ENCODE data around the gene SCARB1. TPM values are rescaled to one million over a fixed set of nuclear protein-coding genes. Genes with fewer than 3 reads are reported as not detected.
A peak's percentile ranks its signal among the peaks of the same experiment; 100 is the strongest.

Gene SCARB1
- total RNA-seq, 4 donors from 2014 or later, result 15.3 to 55.3 (median 29.7) TPM

- Histone ChIP-seq H3K9me3 (no peaks in the 10 kb centered on the region), H3K4me3 (no peak overlapping the region), H3K4me1 (peaks cover 0 to 37% (median 2%) of the 10 kb centered on the region in 4 donors), H3K36me3 (no peaks in the 10 kb centered on the region), H3K27me3 (no peaks in the 10 kb centered on the region), H3K27ac (peak overlapping the region in 2 of 4 donors; percentile 25 to 55)
- 70 to 80% methylated on average over 6 of the region's 6 CpGs for WGBS, 2 donors
- TF ChIP-seq POLR2A (IDR thresholded peaks at IDR 0.05), result no peak
- no peak for TF ChIP-seq CTCF (IDR thresholded peaks at IDR 0.05)
- TF ChIP-seq EP300 (IDR thresholded peaks at IDR 0.05), result no peak
- no peak for DNase-seq (ENCODE audit: low spot score in 2 of 2)
These were observed 130.6 kb downstream of the SCARB1 start for GRCh38 chr12:124733086-124733485.

- Histone ChIP-seq H3K27ac (peak overlapping the region in 2 of 4 donors; percentile 55 to 80), H3K36me3 (no peaks in the 10 kb centered on the region), H3K4me3 (no peak overlapping the region), H3K4me1 (peaks cover 0 to 38% (median 3%) of the 10 kb centered on the region in 4 donors), H3K27me3 (no peaks in the 10 kb centered on the region), H3K9me3 (no peaks in the 10 kb centered on the region)
- no peak for TF ChIP-seq CTCF (IDR thresholded peaks at IDR 0.05)
- TF ChIP-seq POLR2A (IDR thresholded peaks at IDR 0.05), result no peak
- no peak for TF ChIP-seq EP300 (IDR thresholded peaks at IDR 0.05)
- WGBS, 2 donors, result 58 to 59% methylated on average over 17 of the region's 17 CpGs
- no peak for DNase-seq (ENCODE audit: low spot score in 2 of 2)
These were observed 131.2 kb downstream of the SCARB1 start for GRCh38 chr12:124732275-124733075.

- no peak for DNase-seq (ENCODE audit: low spot score in 2 of 2)
- Histone ChIP-seq H3K27ac (peak overlapping the region in 2 of 4 donors; percentile 55 to 80), H3K9me3 (no peaks in the 10 kb centered on the region), H3K4me1 (peaks cover 0 to 44% (median 6%) of the 10 kb centered on the region in 4 donors), H3K36me3 (no peaks in the 10 kb centered on the region), H3K27me3 (no peaks in the 10 kb centered on the region), H3K4me3 (no peak overlapping the region)
- WGBS, 2 donors, result 70 to 100% methylated on average over 2 of the region's 2 CpGs
- TF ChIP-seq POLR2A (IDR thresholded peaks at IDR 0.05), result no peak
- TF ChIP-seq CTCF (IDR thresholded peaks at IDR 0.05), result no peak
- no peak for TF ChIP-seq EP300 (IDR thresholded peaks at IDR 0.05)
These were observed 131.8 kb downstream of the SCARB1 start for GRCh38 chr12:124731869-124732268.

- 43 to 45% methylated on average over 3 of the region's 3 CpGs for WGBS, 2 donors
- Histone ChIP-seq H3K27me3 (no peaks in the 10 kb centered on the region), H3K4me3 (no peak overlapping the region), H3K36me3 (no peaks in the 10 kb centered on the region), H3K9me3 (no peaks in the 10 kb centered on the region), H3K4me1 (peaks cover 0 to 47% (median 11%) of the 10 kb centered on the region in 4 donors), H3K27ac (peak overlapping the region in 1 of 4 donors; percentile 46)
- TF ChIP-seq EP300 (IDR thresholded peaks at IDR 0.05) (peak in 1 of 2 donors; percentile 36), CTCF (IDR thresholded peaks at IDR 0.05) (no peak), POLR2A (IDR thresholded peaks at IDR 0.05) (no peak)
- DNase-seq (ENCODE audit: low spot score in 2 of 2), result peak in 1 of 2 donors; percentile 52
These were observed 133.2 kb downstream of the SCARB1 start for GRCh38 chr12:124730455-124730932.

- no peaks in the 10 kb centered on the region for H3K27me3 ChIP-seq
- H3K36me3 ChIP-seq, result no peaks in the 10 kb centered on the region
- H3K9me3 ChIP-seq, result no peaks in the 10 kb centered on the region
- 77 to 79% methylated on average over 10 of the region's 10 CpGs for WGBS, 2 donors
- DNase-seq (ENCODE audit: low spot score in 2 of 2), result no peak
- peaks cover 0 to 42% (median 11%) of the 10 kb centered on the region in 4 donors for H3K4me1 ChIP-seq
- H3K27ac ChIP-seq, result peak overlapping the region in 3 of 4 donors; percentile 45 to 85 (median 78)
- no peak overlapping the region for H3K4me3 ChIP-seq
- TF ChIP-seq POLR2A (IDR thresholded peaks at IDR 0.05) (no peak), CTCF (IDR thresholded peaks at IDR 0.05) (no peak)
These were observed 135.7 kb downstream of the SCARB1 start for GRCh38 chr12:124727922-124728321.

Measured in tibial nerve (tissue), 4 donors.